HCT116 (cell line): ENCODE results near the gene DEXI. TPM values are rescaled to one million over a fixed set of nuclear protein-coding genes. Genes with fewer than 3 reads are reported as not detected.

Experiments
- ATAC-seq: fragments of 200-7000 bp; cut with Tn5 transposase; 2 replicates; pipeline ENCODE4 v1.9.1; 2020; ENCODE audit warnings: mild to moderate bottlenecking, moderate library complexity
- BruUV-seq: library from RNA; stranded (reverse); fragments of 400-500 nt; replicated peaks from 2 replicates; lab custom pipeline; 2021; lab: Mats Ljungman, UMichigan
- CTCF ChIA-PET: fragments of 300-600 bp; sonication (Branson Sonifier 250); formaldehyde crosslinking; loops from one replicate; lab custom pipeline; 2021; ENCODE audit warnings: antibody characterized with exemption; lab: Charles Lee
- POLR2A ChIA-PET: fragments of 300-600, 350-600 bp; sonication (Branson Sonifier 250); formaldehyde crosslinking; loops from one replicate; lab custom pipeline; 2021; ENCODE audit warnings: antibody characterized with exemption; lab: Charles Lee
- RAD21 ChIA-PET, 2 experiments: fragments of 300-600 bp; sonication (Branson Sonifier 250); formaldehyde crosslinking; loops; one replicate each; lab custom pipeline; 2023; ENCODE audit warnings: low total read pairs in 2 of 2; ENCODE audit not compliant: uncharacterized antibody in 2 of 2, unreplicated experiment in 2 of 2, low non-redundant PET in 1 of 2; lab: Charles Lee
- DNase-seq: peaks from one replicate; pipeline ENCODE4 v3.0.0-alpha.2; 2010; ENCODE audit warnings: low read depth, low spot score
- H2AFZ ChIP-seq: fragments of 200-600 bp; shearing (Covaris generic), sonication (generic); 2 replicates; pipeline ENCODE4 v1.6.1; 2017; ENCODE audit warnings: low read depth, mixed run types, mixed read lengths, antibody characterized with exemption, low read length; ENCODE audit not compliant: poor library complexity, severe bottlenecking
- H3K27ac ChIP-seq: 2 replicates; pipeline ENCODE4 v1.5.1; 2012; ENCODE audit warnings: low read depth, low read length
- H3K27me3 ChIP-seq: fragments of 200-600 bp; sonication (generic); 2 replicates; pipeline ENCODE4 v1.6.1; 2016; ENCODE audit warnings: mixed run types, low read length, mixed read lengths; ENCODE audit not compliant: insufficient read depth
- H3K36me3 ChIP-seq, 2 experiments: fragments of 200-500 bp in 1 of 2; fragments of 200-600 bp in 1 of 2; sonication (Bioruptor generic) in 1 of 2; sonication (generic) in 1 of 2; 2 replicates each; pipeline versions ENCODE4 v1.5.1 to v1.6.1; 2014 to 2016; ENCODE audit warnings: low read length in 2 of 2, inconsistent platforms in 1 of 2, mixed read lengths in 1 of 2, mixed run types in 1 of 2; ENCODE audit not compliant: insufficient read depth in 2 of 2, control insufficient read depth in 1 of 2
- H3K4me1 ChIP-seq, 2 experiments: fragments of 200-600 bp in 1 of 2; sonication (generic) in 1 of 2; 2 replicates each; pipeline versions ENCODE4 v1.5.1 to v1.6.1; 2012 to 2017; ENCODE audit warnings: low read length in 2 of 2, inconsistent platforms in 1 of 2, mild to moderate bottlenecking in 1 of 2, mixed read lengths in 1 of 2, mixed run types in 1 of 2, moderate library complexity in 1 of 2; ENCODE audit not compliant: insufficient read depth in 2 of 2, control insufficient read depth in 1 of 2
- H3K4me2 ChIP-seq: fragments of 200-600 bp; sonication (generic); 2 replicates; pipeline ENCODE4 v1.6.1; 2017; ENCODE audit warnings: mixed run types, low read length, mixed read lengths
- H3K4me3 ChIP-seq, 2 experiments: fragments of 200-600 bp in 1 of 2; sonication (generic) in 1 of 2; replicated peaks in 1 of 2; 2 replicates each; pipeline ENCODE4 v1.5.1; 2011 to 2016; ENCODE audit warnings: low read length in 2 of 2, control low read depth in 1 of 2, low read depth in 1 of 2, mild to moderate bottlenecking in 1 of 2, mixed read lengths in 1 of 2, mixed run types in 1 of 2
- H3K79me2 ChIP-seq: fragments of 200-600 bp; sonication (generic); 2 replicates; pipeline ENCODE4 v1.6.1; 2017; ENCODE audit warnings: mild to moderate bottlenecking, mixed run types, low read length, moderate library complexity, mixed read lengths; ENCODE audit not compliant: insufficient read depth
- H3K9ac ChIP-seq: fragments of 200-600 bp; sonication (generic); 2 replicates; pipeline ENCODE4 v1.6.1; 2016; ENCODE audit warnings: low read length, mixed read lengths
- H3K9me2 ChIP-seq: fragments of 200-600 bp; sonication (generic), shearing (Covaris generic); 2 replicates; pipeline ENCODE4 v1.6.1; 2017; ENCODE audit warnings: mixed run types, mild to moderate bottlenecking, moderate library complexity; ENCODE audit not compliant: insufficient read depth
- H3K9me3 ChIP-seq, 2 experiments: fragments of 200-500 bp in 1 of 2; fragments of 200-600 bp in 1 of 2; sonication (Bioruptor generic) in 1 of 2; sonication (generic) in 1 of 2; 2 replicates each; pipeline ENCODE4 v1.6.1; 2014 to 2017; ENCODE audit warnings: low read length in 2 of 2, mixed read lengths in 2 of 2, inconsistent platforms in 1 of 2, low read depth in 1 of 2, mild to moderate bottlenecking in 1 of 2, mixed run types in 1 of 2, moderate library complexity in 1 of 2; ENCODE audit not compliant: control insufficient read depth in 1 of 2, insufficient read depth in 1 of 2
- H4K20me1 ChIP-seq: fragments of 200-600 bp; sonication (generic), shearing (Covaris generic); 2 replicates; pipeline ENCODE4 v1.6.1; 2017; ENCODE audit warnings: mixed run types, mild to moderate bottlenecking, moderate library complexity; ENCODE audit not compliant: insufficient read depth
- CTCF ChIP-seq, 3 experiments: fragments of 200-600 bp in 1 of 3; sonication (generic) in 1 of 3; IDR thresholded peaks in 2 of 3; conservative IDR thresholded peaks in 1 of 3; 2 replicates each; pipeline ENCODE4 v1.5.1; 2012 to 2017; ENCODE audit warnings: low read depth in 2 of 3, low read length in 2 of 3, antibody characterized with exemption in 1 of 3, borderline replicate concordance in 1 of 3, control low read depth in 1 of 3, mild to moderate bottlenecking in 1 of 3, mixed read lengths in 1 of 3, mixed run types in 1 of 3, moderate library complexity in 1 of 3; ENCODE audit not compliant: insufficient read depth in 1 of 3
- EGR1 ChIP-seq: IDR thresholded peaks from 2 replicates; pipeline ENCODE4 v1.6.1; 2012; ENCODE audit warnings: low read depth
- ELF1 ChIP-seq: IDR thresholded peaks from 2 replicates; pipeline ENCODE4 v1.6.1; 2012; ENCODE audit warnings: low read depth, borderline replicate concordance
- EZH2 ChIP-seq: fragments of 200-600 bp; sonication (generic); IDR thresholded peaks from 2 replicates; pipeline ENCODE4 v1.6.1; 2017; ENCODE audit warnings: antibody characterized with exemption, mixed run types
- EZH2phosphoT487 ChIP-seq: fragments of 200-600 bp; IDR thresholded peaks from 2 replicates; pipeline ENCODE4 v1.6.1; 2018; ENCODE audit warnings: antibody characterized with exemption, borderline replicate concordance
- FOSL1 ChIP-seq: IDR thresholded peaks from 2 replicates; pipeline ENCODE4 v1.6.1; 2012; ENCODE audit warnings: low read depth
- JUND ChIP-seq: IDR thresholded peaks from 2 replicates; pipeline ENCODE4 v1.6.1; 2012
- POLR2A ChIP-seq: IDR thresholded peaks from 2 replicates; pipeline ENCODE4 v1.7.0; 2011; ENCODE audit warnings: borderline replicate concordance; ENCODE audit not compliant: insufficient read depth, insufficient read length; ENCODE audit errors: extremely low read depth
- RAD21 ChIP-seq: IDR thresholded peaks from 2 replicates; pipeline ENCODE4 v1.6.1; 2012; ENCODE audit warnings: low read depth, mild to moderate bottlenecking
- SIN3A ChIP-seq: IDR thresholded peaks from 2 replicates; pipeline ENCODE4 v1.6.1; 2012; ENCODE audit warnings: low read depth
- SRF ChIP-seq: IDR thresholded peaks from 2 replicates; pipeline ENCODE4 v1.6.1; 2012; ENCODE audit warnings: low read depth
- TCF7L2 ChIP-seq: IDR thresholded peaks from 2 replicates; pipeline ENCODE4 v1.7.0; 2011; ENCODE audit warnings: borderline replicate concordance, inconsistent platforms; ENCODE audit not compliant: insufficient read depth, insufficient read length; ENCODE audit errors: extremely low read depth
- ZFX ChIP-seq: fragments of 450-650 bp; IDR thresholded peaks from 2 replicates; pipeline ENCODE4 v1.6.1; 2017
- ZNF274 ChIP-seq: fragments of 200-500 bp; sonication (Bioruptor generic); IDR thresholded peaks from 2 replicates; pipeline ENCODE4 v1.6.1; 2014; ENCODE audit warnings: mild to moderate bottlenecking, low read depth, low read length, inconsistent platforms
- intact Hi-C: fragments of 100-400 bp; cut with micrococcal nuclease; formaldehyde crosslinking; loops from 2 replicates; pipeline ENCODE4 v1.10.0; 2022
- total RNA-seq: library from RNA; stranded (reverse); gene quantifications from one replicate; pipeline ENCODE4 v1.2.1, GENCODE V29; 2021; ENCODE audit not compliant: unreplicated experiment
- TF ChIP-seq, protein P1 (sequence below): IDR thresholded peaks from 2 replicates; pipeline ENCODE4 v1.6.1; 2012
- TF ChIP-seq, protein P2 (sequence below): IDR thresholded peaks from 2 replicates; pipeline ENCODE4 v1.6.1; 2011; ENCODE audit warnings: mild to moderate bottlenecking, low read length, moderate library complexity; ENCODE audit not compliant: insufficient replicate concordance; ENCODE audit errors: extremely low read depth
- TF ChIP-seq, protein P3 (sequence below): IDR thresholded peaks from 2 replicates; pipeline ENCODE4 v1.6.1; 2012

Gene DEXI
- total RNA-seq, 1 experiment from 2014 or later, result 37.8 TPM

DNA sequence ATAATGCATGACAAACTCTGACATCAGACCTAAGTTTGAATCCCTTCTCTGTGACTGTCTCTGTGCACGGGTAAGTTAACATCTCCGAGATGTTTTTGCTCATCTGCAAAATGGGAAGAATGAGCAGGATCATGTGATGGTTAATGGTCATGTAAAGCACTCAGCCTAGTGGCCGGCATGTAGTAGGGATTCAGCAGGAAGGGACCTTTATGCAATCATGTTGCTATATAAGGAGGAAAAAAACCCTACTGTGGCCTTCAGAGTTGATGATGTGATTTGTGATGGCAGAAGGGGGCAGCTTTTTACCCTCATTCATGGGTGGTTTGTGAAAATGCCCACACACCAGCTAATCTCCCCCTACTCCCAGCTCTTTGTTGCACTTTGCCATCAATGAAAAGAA lies 26.2 kb upstream of the DEXI start:
- TF ChIP-seq, protein P1, sequence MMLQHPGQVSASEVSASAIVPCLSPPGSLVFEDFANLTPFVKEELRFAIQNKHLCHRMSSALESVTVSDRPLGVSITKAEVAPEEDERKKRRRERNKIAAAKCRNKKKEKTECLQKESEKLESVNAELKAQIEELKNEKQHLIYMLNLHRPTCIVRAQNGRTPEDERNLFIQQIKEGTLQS, result no peak
- TF ChIP-seq ZFX (no peak), EZH2 (no peak), RAD21 (no peak), SIN3A (no peak), ELF1 (no peak), SRF (no peak), POLR2A (no peak), CTCF (IDR thresholded peaks at IDR 0.05 in 2 of 3, conservative IDR thresholded peaks at IDR 0.05 in 1 of 3; ENCODE audit: borderline replicate concordance in 1 of 3, insufficient read depth in 1 of 3, low read depth in 2 of 3, low read length in 2 of 3) (no peak), ZNF274 (no peak), JUND (no peak), EGR1 (no peak), TCF7L2 (no peak), EZH2phosphoT487 (no peak), FOSL1 (no peak)
- TF ChIP-seq, protein P2, sequence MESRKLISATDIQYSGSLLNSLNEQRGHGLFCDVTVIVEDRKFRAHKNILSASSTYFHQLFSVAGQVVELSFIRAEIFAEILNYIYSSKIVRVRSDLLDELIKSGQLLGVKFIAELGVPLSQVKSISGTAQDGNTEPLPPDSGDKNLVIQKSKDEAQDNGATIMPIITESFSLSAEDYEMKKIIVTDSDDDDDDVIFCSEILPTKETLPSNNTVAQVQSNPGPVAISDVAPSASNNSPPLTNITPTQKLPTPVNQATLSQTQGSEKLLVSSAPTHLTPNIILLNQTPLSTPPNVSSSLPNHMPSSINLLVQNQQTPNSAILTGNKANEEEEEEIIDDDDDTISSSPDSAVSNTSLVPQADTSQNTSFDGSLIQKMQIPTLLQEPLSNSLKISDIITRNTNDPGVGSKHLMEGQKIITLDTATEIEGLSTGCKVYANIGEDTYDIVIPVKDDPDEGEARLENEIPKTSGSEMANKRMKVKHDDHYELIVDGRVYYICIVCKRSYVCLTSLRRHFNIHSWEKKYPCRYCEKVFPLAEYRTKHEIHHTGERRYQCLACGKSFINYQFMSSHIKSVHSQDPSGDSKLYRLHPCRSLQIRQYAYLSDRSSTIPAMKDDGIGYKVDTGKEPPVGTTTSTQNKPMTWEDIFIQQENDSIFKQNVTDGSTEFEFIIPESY, result no peak
- TF ChIP-seq, protein P3, sequence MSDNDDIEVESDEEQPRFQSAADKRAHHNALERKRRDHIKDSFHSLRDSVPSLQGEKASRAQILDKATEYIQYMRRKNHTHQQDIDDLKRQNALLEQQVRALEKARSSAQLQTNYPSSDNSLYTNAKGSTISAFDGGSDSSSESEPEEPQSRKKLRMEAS, result no peak
- no TSS peak for BruUV-seq
- DNase-seq (no peak), ATAC-seq (no peak)
- Histone ChIP-seq H3K27ac (no peak overlapping the region), H3K4me3 (no peak overlapping the region), H3K9ac (no peak overlapping the region), H3K36me3 (peaks cover 0 to 14% of the 10 kb centered on the region in 2 experiments; a peak in 1 of 4 replicates), H3K27me3 (no peaks in the 10 kb centered on the region), H3K4me1 (peaks cover 0 to 3% of the 10 kb centered on the region in 2 experiments; a peak in 1 of 4 replicates), H4K20me1 (no peaks in the 10 kb centered on the region), H3K4me2 (no peak overlapping the region), H3K79me2 (no peaks in the 10 kb centered on the region), H3K9me2 (no peaks in the 10 kb centered on the region), H3K9me3 (no peaks in the 10 kb centered on the region), H2AFZ (no peak overlapping the region)
- intact Hi-C loops, result loop anchor here (10.0 kb wide), 1 partner anchor 746 kb away; no protein-coding TSS in a partner anchor
- CTCF ChIA-PET, result interaction anchor here (0.7 to 1.6 kb wide), 4 partner anchors 14 to 428 kb away, joined by 3 read pairs; partner anchors contain the start of gene SOCS1
- RAD21 ChIA-PET, result interaction anchor here in 1 of 2 experiments (0.5 kb wide), 1 partner anchor 916 kb away, joined by 6 read pairs; no protein-coding TSS in a partner anchor
- POLR2A ChIA-PET, result interaction anchor here (1.9 kb wide), 1 partner anchor 287 kb away, joined by 8 read pairs; the partner anchor contains the start of gene SOCS1
